Suprapubic skin (tissue), 4 donors: Measurements from ENCODE around the gene CSRP1. TPM values are rescaled to one million over a fixed set of nuclear protein-coding genes. Genes with fewer than 3 reads are reported as not detected.
"Not testable (repeated sequence)": the region's sequence is repeated elsewhere in the genome, so short reads cannot be mapped to it uniquely, and the experiment has no call there.

Experiments
- DNase-seq, 2 donors: peaks; one replicate each; pipeline ENCODE4 v3.0.0-alpha.2; 2019; ENCODE audit warnings: low spot score in 2 of 2
- H3K27ac ChIP-seq: fragments of 200-600 bp; sonication (generic); one replicate; pipeline ENCODE4 v1.5.1; 2019
- H3K27me3 ChIP-seq: fragments of 200-600 bp; sonication (generic); one replicate; pipeline ENCODE4 v1.5.1; 2019
- H3K36me3 ChIP-seq: fragments of 200-600 bp; sonication (generic); one replicate; pipeline ENCODE4 v1.5.1; 2019
- H3K4me1 ChIP-seq: fragments of 200-600 bp; sonication (generic); one replicate; pipeline ENCODE4 v1.5.1; 2019
- H3K4me3 ChIP-seq: fragments of 200-600 bp; sonication (generic); one replicate; pipeline ENCODE4 v1.5.1; 2019; ENCODE audit warnings: mild to moderate bottlenecking
- H3K9me3 ChIP-seq: fragments of 200-600 bp; sonication (generic); one replicate; pipeline ENCODE4 v1.5.1; 2019
- EP300 ChIP-seq: sonication (generic); formaldehyde crosslinking; IDR thresholded peaks from one replicate; pipeline ENCODE4 v1.6.1; 2017; ENCODE audit warnings: antibody characterized with exemption
- POLR2A ChIP-seq, 2 donors: fragments of 450-650 bp; IDR thresholded peaks; one replicate each; pipeline ENCODE4 v1.6.1; 2017; ENCODE audit warnings: antibody characterized with exemption in 2 of 2, mild to moderate bottlenecking in 2 of 2, moderate library complexity in 2 of 2
- POLR2AphosphoS5 ChIP-seq, 3 donors: sonication (generic); formaldehyde crosslinking; IDR thresholded peaks; one replicate each; pipeline ENCODE4 v1.6.1; 2017; ENCODE audit warnings: antibody characterized with exemption in 3 of 3
- WGBS: methylation state at CpG from one replicate; pipeline ENCODE4 v1.1.5; 2018; 5-methylcytosine and 5-hydroxymethylcytosine counted together
- total RNA-seq, 4 donors: library from RNA; depleted of rRNA; stranded (reverse); fragments of >200 nt; gene quantifications; one replicate each; pipeline ENCODE4 v1.1.0, GENCODE V29; 2016
- TF ChIP-seq, protein P1 (sequence below), 2 donors: fragments of 200-600 bp in 1 of 2; fragments of 450-650 bp in 1 of 2; sonication (generic) in 1 of 2; IDR thresholded peaks; one replicate each; pipeline ENCODE4 v1.5.1; 2016 to 2019; ENCODE audit warnings: antibody characterized with exemption in 2 of 2, mild to moderate bottlenecking in 1 of 2, moderate library complexity in 1 of 2

Gene CSRP1
- total RNA-seq, 4 donors from 2014 or later = 379 to 436 (median 414) TPM

- H3K9me3 ChIP-seq = no peaks in the 10 kb centered on the region
- peaks cover 88% of the 10 kb centered on the region for H3K4me1 ChIP-seq
- no peak for DNase-seq
- H3K4me3 ChIP-seq = no peak overlapping the region
- H3K27ac ChIP-seq = peak overlapping the region; percentile 31
- no peak for TF ChIP-seq EP300
- TF ChIP-seq POLR2A (IDR thresholded peaks at IDR 0.05) = no peak
- TF ChIP-seq, protein P1, sequence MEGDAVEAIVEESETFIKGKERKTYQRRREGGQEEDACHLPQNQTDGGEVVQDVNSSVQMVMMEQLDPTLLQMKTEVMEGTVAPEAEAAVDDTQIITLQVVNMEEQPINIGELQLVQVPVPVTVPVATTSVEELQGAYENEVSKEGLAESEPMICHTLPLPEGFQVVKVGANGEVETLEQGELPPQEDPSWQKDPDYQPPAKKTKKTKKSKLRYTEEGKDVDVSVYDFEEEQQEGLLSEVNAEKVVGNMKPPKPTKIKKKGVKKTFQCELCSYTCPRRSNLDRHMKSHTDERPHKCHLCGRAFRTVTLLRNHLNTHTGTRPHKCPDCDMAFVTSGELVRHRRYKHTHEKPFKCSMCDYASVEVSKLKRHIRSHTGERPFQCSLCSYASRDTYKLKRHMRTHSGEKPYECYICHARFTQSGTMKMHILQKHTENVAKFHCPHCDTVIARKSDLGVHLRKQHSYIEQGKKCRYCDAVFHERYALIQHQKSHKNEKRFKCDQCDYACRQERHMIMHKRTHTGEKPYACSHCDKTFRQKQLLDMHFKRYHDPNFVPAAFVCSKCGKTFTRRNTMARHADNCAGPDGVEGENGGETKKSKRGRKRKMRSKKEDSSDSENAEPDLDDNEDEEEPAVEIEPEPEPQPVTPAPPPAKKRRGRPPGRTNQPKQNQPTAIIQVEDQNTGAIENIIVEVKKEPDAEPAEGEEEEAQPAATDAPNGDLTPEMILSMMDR (IDR thresholded peaks at IDR 0.05) = no peak
- no peak for TF ChIP-seq POLR2AphosphoS5 (IDR thresholded peaks at IDR 0.05)
- H3K36me3 ChIP-seq = peaks cover 5% of the 10 kb centered on the region
- WGBS = 82% methylated on average over 16 of the region's 16 CpGs
- no peaks in the 10 kb centered on the region for H3K27me3 ChIP-seq
Observed at GRCh38 chr1:201497935-201498509, 8.9 kb downstream of the CSRP1 start.

DNA sequence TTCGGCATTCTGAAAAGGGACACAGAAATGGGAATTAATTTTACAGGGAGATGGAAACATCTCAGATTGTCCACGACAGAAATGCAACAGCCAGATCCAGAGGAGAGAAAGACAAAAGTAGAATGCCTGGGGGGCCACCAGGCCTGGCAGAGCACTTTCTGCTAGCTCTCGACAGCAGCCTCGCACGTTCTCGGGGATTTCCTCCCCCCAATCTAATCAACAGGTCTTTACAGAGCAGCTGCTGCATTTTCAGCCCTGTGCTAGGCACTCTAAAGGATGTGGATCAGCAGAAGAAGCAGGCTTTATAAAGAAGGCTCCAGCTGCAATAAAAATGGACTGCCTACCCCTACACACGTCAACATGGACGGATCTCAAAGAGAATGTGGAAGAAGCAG lies 10.6 kb downstream of the CSRP1 start:
- 30% methylated on average over 8 of the region's 8 CpGs for WGBS
- peak overlapping the region; percentile 81 for H3K27ac ChIP-seq
- TF ChIP-seq, protein P1 (IDR thresholded peaks at IDR 0.05) = no peak
- TF ChIP-seq POLR2A (IDR thresholded peaks at IDR 0.05) = no peak
- TF ChIP-seq EP300 = no peak
- peak in 1 of 3 donors; percentile 4 for TF ChIP-seq POLR2AphosphoS5 (IDR thresholded peaks at IDR 0.05)
- H3K4me3 ChIP-seq = peak overlapping the region; percentile 0
- H3K36me3 ChIP-seq = peaks cover 5% of the 10 kb centered on the region
- no peaks in the 10 kb centered on the region for H3K27me3 ChIP-seq
- DNase-seq = no peak
- H3K9me3 ChIP-seq = no peaks in the 10 kb centered on the region
- H3K4me1 ChIP-seq = peaks cover 91% of the 10 kb centered on the region

DNA sequence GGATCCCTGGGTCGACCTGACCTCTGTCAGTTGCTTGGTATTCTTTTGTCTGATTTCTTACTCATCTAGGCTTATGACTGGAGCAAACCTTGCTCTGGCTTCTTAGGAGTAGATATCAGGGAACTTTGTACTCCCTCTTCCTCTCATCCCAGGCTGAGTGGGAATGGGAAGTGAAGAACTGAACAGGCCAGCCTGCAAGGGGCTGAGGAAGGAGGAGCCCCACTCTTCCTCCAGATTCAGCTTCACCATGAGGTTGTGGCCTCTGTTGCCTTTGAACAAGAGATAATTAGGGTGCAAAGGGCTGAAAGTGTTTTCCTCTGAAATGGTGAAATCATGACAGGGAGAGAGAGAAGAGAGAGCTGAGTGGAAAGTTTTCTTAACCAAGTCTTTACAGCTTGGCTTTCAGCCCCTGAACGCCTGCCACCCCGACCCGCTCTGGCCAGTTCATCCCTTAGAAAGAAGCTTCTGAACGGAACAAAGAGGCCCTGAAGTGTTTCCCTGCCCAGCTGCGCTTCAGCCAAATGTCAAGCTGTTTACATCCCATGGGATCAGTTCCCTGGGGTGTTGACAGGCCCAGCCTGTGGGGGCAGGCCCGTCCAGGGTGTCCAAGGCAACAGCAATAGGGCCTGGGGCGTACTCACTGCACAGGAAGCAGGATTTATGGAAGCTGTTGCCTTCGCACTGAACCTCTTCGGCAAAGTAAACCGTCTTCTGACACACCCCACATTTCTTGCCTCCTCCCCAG lies 11.2 kb downstream of the CSRP1 start:
- Histone ChIP-seq H3K36me3 (peaks cover 5% of the 10 kb centered on the region), H3K4me1 (peaks cover 91% of the 10 kb centered on the region), H3K27ac (peak overlapping the region; percentile 81), H3K4me3 (peak overlapping the region; percentile 0), H3K9me3 (no peaks in the 10 kb centered on the region), H3K27me3 (no peaks in the 10 kb centered on the region)
- TF ChIP-seq POLR2AphosphoS5 (IDR thresholded peaks at IDR 0.05) (peak in 2 of 3 donors; percentile 17 to 55), EP300 (no peak)
- peak; percentile 74 to 85 for DNase-seq
- WGBS = 41% methylated on average over 9 of the region's 11 CpGs

GRCh38 chr1:201493757-201494617 lies 12.9 kb downstream of the CSRP1 start:
- no peak for TF ChIP-seq POLR2AphosphoS5 (IDR thresholded peaks at IDR 0.05)
- TF ChIP-seq EP300 = no peak
- TF ChIP-seq, protein P1 (IDR thresholded peaks at IDR 0.05) = no peak
- no peak for TF ChIP-seq POLR2A (IDR thresholded peaks at IDR 0.05)
- no peak overlapping the region for H3K4me3 ChIP-seq
- peaks cover 94% of the 10 kb centered on the region for H3K4me1 ChIP-seq
- no peaks in the 10 kb centered on the region for H3K27me3 ChIP-seq
- 29% methylated on average over 13 of the region's 15 CpGs for WGBS
- H3K36me3 ChIP-seq = peaks cover 10% of the 10 kb centered on the region
- H3K9me3 ChIP-seq = no peaks in the 10 kb centered on the region
- DNase-seq = no peak
- peak overlapping the region; percentile 81 for H3K27ac ChIP-seq

DNA sequence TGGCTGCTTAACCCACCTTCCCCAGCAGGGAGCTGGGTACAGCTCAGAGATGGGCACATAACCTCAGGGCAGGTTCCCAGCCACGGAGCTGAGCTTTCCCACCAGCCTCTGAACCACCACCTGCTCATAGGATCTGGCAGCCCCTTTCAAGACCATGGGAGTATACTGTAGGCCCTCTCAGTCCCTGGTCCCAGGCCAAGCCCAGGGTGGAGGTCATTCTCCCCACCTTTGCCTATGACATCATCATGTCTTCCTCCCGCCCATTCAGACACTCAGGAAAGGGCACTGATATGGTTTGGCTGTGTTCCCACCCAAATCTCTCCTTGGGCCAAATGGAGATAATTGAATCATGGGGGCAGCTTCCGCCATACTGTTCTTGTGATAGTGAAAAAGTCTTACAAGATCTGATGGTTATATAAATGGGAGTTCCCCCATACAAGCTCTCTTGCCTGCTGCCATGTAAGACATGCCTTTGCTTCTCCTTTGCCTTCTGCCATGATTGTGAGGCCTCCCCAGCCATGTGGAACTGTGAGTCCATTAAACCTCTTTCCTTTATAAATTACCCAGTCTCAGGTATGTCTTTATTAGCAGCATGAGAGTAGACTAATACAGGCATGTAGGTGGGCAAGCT lies 13.8 kb downstream of the CSRP1 start:
- not testable (repeated sequence) for H3K4me3 ChIP-seq, DNase-seq, H3K27me3 ChIP-seq, H3K9me3 ChIP-seq
- H3K4me1 ChIP-seq = peaks cover 94% of the 10 kb centered on the region
- H3K36me3 ChIP-seq = peaks cover 12% of the 10 kb centered on the region
- H3K27ac ChIP-seq = peak overlapping the region; percentile 59
- 91% methylated on average over 3 of the region's 3 CpGs for WGBS
